ENCODE data around the gene NUMBL.

Gene NUMBL

GRCh38 chr19:40726279-40726678, 35.8 kb upstream of the NUMBL start:
- Histone ChIP-seq H2BK12ac (ENCODE audit: low read length in 2 of 2) (no peak overlapping the region), H3K4me1 (ENCODE audit: control insufficient read depth, insufficient read depth, low read depth, low read length) (peaks cover 4% of the 10 kb centered on the region), H2BK120ac (ENCODE audit: low read depth, low read length) (no peak overlapping the region), H3K4ac (ENCODE audit: low read depth in 1 of 2, low read length in 2 of 2) (no peak overlapping the region), H3K27ac (ENCODE audit: low read length, poor library complexity, severe bottlenecking) (no peak overlapping the region), H3K9me3 (ENCODE audit: control insufficient read depth, low read length) (no peaks in the 10 kb centered on the region), H3K36me3 (ENCODE audit: control insufficient read depth in 1 of 2, insufficient read depth in 2 of 2, low read depth in 1 of 2, low read length in 2 of 2) (peaks cover 50 to 66% of the 10 kb centered on the region in 2 experiments), H4K91ac (ENCODE audit: low read length) (no peak overlapping the region), H2BK15ac (ENCODE audit: low read depth, poor library complexity, severe bottlenecking) (no peak overlapping the region), H2AFZ (ENCODE audit: low read depth, low read length) (no peak overlapping the region), H3K4me2 (ENCODE audit: low read length, poor library complexity, severe bottlenecking) (no peak overlapping the region), H3K18ac (ENCODE audit: low read depth in 1 of 2, low read length in 2 of 2) (no peak overlapping the region), H3K23ac (ENCODE audit: low read length in 2 of 2) (no peak overlapping the region), H3K9ac (ENCODE audit: low read length) (no peak overlapping the region), H2AK5ac (ENCODE audit: low read length, severe bottlenecking) (no peak overlapping the region), H3K14ac (ENCODE audit: low read length in 2 of 2) (no peak overlapping the region), H4K8ac (ENCODE audit: low read length) (no peak overlapping the region), H3K4me3 (ENCODE audit: insufficient read depth in 1 of 2, low read depth in 1 of 2, low read length in 2 of 2) (no peak overlapping the region), H3K27me3 (ENCODE audit: control insufficient read depth in 1 of 2, insufficient read depth in 1 of 2, low read length in 2 of 2) (no peaks in the 10 kb centered on the region), H2BK5ac (ENCODE audit: low read depth, low read length, poor library complexity, severe bottlenecking) (no peak overlapping the region), H3K79me1 (replicated peaks; ENCODE audit: low read length, poor library complexity, severe bottlenecking) (peaks cover 26% of the 10 kb centered on the region)
- 99% methylated on average over 4 of the region's 4 CpGs for WGBS
- DNase-seq = peak; percentile 36

- H3K4ac ChIP-seq (ENCODE audit: low read depth in 1 of 2, low read length in 2 of 2) = no peak overlapping the region
- H2BK120ac ChIP-seq (ENCODE audit: low read depth, low read length) = no peak overlapping the region
- H3K79me1 ChIP-seq (replicated peaks; ENCODE audit: low read length, poor library complexity, severe bottlenecking) = peaks cover 26% of the 10 kb centered on the region
- H3K36me3 ChIP-seq (ENCODE audit: control insufficient read depth in 1 of 2, insufficient read depth in 2 of 2, low read depth in 1 of 2, low read length in 2 of 2) = peaks cover 40 to 53% of the 10 kb centered on the region in 2 experiments
- no peak overlapping the region for H2BK15ac ChIP-seq (ENCODE audit: low read depth, poor library complexity, severe bottlenecking)
- no peak overlapping the region for H2BK12ac ChIP-seq (ENCODE audit: low read length in 2 of 2)
- no peak overlapping the region for H3K4me2 ChIP-seq (ENCODE audit: low read length, poor library complexity, severe bottlenecking)
- no peak overlapping the region for H3K14ac ChIP-seq (ENCODE audit: low read length in 2 of 2)
- no peaks in the 10 kb centered on the region for H3K9me3 ChIP-seq (ENCODE audit: control insufficient read depth, low read length)
- no peaks in the 10 kb centered on the region for H3K27me3 ChIP-seq (ENCODE audit: control insufficient read depth in 1 of 2, insufficient read depth in 1 of 2, low read length in 2 of 2)
- H3K23ac ChIP-seq (ENCODE audit: low read length in 2 of 2) = no peak overlapping the region
- no peak overlapping the region for H3K18ac ChIP-seq (ENCODE audit: low read depth in 1 of 2, low read length in 2 of 2)
- no peak overlapping the region for H4K8ac ChIP-seq (ENCODE audit: low read length)
- peak overlapping the region; percentile 36 for H3K9ac ChIP-seq (ENCODE audit: low read length)
- no peak for DNase-seq
- H3K27ac ChIP-seq (ENCODE audit: low read length, poor library complexity, severe bottlenecking) = no peak overlapping the region
- no peak overlapping the region for H2AK5ac ChIP-seq (ENCODE audit: low read length, severe bottlenecking)
- H2BK5ac ChIP-seq (ENCODE audit: low read depth, low read length, poor library complexity, severe bottlenecking) = no peak overlapping the region
- 95% methylated on average over 3 of the region's 3 CpGs for WGBS
- H2AFZ ChIP-seq (ENCODE audit: low read depth, low read length) = no peak overlapping the region
- H3K4me1 ChIP-seq (ENCODE audit: control insufficient read depth, insufficient read depth, low read depth, low read length) = peaks cover 10% of the 10 kb centered on the region
- no peak overlapping the region for H4K91ac ChIP-seq (ENCODE audit: low read length)
- no peak overlapping the region for H3K4me3 ChIP-seq (ENCODE audit: insufficient read depth in 1 of 2, low read depth in 1 of 2, low read length in 2 of 2)
Measured at GRCh38 chr19:40724855-40725254, 34.4 kb upstream of the NUMBL start.

GRCh38 chr19:40724315-40724714, 33.9 kb upstream of the NUMBL start:
- Histone ChIP-seq H4K91ac (ENCODE audit: low read length) (no peak overlapping the region), H3K4me1 (ENCODE audit: control insufficient read depth, insufficient read depth, low read depth, low read length) (peaks cover 14% of the 10 kb centered on the region), H2AK5ac (ENCODE audit: low read length, severe bottlenecking) (no peak overlapping the region), H2AFZ (ENCODE audit: low read depth, low read length) (no peak overlapping the region), H3K9ac (ENCODE audit: low read length) (no peak overlapping the region), H3K14ac (ENCODE audit: low read length in 2 of 2) (no peak overlapping the region), H3K4me2 (ENCODE audit: low read length, poor library complexity, severe bottlenecking) (no peak overlapping the region), H3K36me3 (ENCODE audit: control insufficient read depth in 1 of 2, insufficient read depth in 2 of 2, low read depth in 1 of 2, low read length in 2 of 2) (peaks cover 35 to 47% of the 10 kb centered on the region in 2 experiments), H2BK120ac (ENCODE audit: low read depth, low read length) (no peak overlapping the region), H3K9me3 (ENCODE audit: control insufficient read depth, low read length) (no peaks in the 10 kb centered on the region), H2BK5ac (ENCODE audit: low read depth, low read length, poor library complexity, severe bottlenecking) (no peak overlapping the region), H2BK12ac (ENCODE audit: low read length in 2 of 2) (no peak overlapping the region), H3K27me3 (ENCODE audit: control insufficient read depth in 1 of 2, insufficient read depth in 1 of 2, low read length in 2 of 2) (no peaks in the 10 kb centered on the region), H3K4ac (ENCODE audit: low read depth in 1 of 2, low read length in 2 of 2) (no peak overlapping the region), H2BK15ac (ENCODE audit: low read depth, poor library complexity, severe bottlenecking) (no peak overlapping the region), H3K4me3 (ENCODE audit: insufficient read depth in 1 of 2, low read depth in 1 of 2, low read length in 2 of 2) (no peak overlapping the region), H4K8ac (ENCODE audit: low read length) (no peak overlapping the region), H3K27ac (ENCODE audit: low read length, poor library complexity, severe bottlenecking) (no peak overlapping the region), H3K18ac (ENCODE audit: low read depth in 1 of 2, low read length in 2 of 2) (no peak overlapping the region), H3K79me1 (replicated peaks; ENCODE audit: low read length, poor library complexity, severe bottlenecking) (peaks cover 26% of the 10 kb centered on the region), H3K23ac (ENCODE audit: low read length in 2 of 2) (no peak overlapping the region)
- DNase-seq = no peak
- 100% methylated on average over 4 of the region's 4 CpGs for WGBS

- H2AK5ac ChIP-seq (ENCODE audit: low read length, severe bottlenecking) = no peak overlapping the region
- H3K9ac ChIP-seq (ENCODE audit: low read length) = no peak overlapping the region
- no peak overlapping the region for H3K23ac ChIP-seq (ENCODE audit: low read length in 2 of 2)
- H3K79me1 ChIP-seq (replicated peaks; ENCODE audit: low read length, poor library complexity, severe bottlenecking) = peaks cover 24% of the 10 kb centered on the region
- peaks cover 31 to 44% of the 10 kb centered on the region in 2 experiments for H3K36me3 ChIP-seq (ENCODE audit: control insufficient read depth in 1 of 2, insufficient read depth in 2 of 2, low read depth in 1 of 2, low read length in 2 of 2)
- 92% methylated on average over 4 of the region's 5 CpGs for WGBS
- H2BK15ac ChIP-seq (ENCODE audit: low read depth, poor library complexity, severe bottlenecking) = no peak overlapping the region
- H3K9me3 ChIP-seq (ENCODE audit: control insufficient read depth, low read length) = no peaks in the 10 kb centered on the region
- H2AFZ ChIP-seq (ENCODE audit: low read depth, low read length) = no peak overlapping the region
- H3K4ac ChIP-seq (ENCODE audit: low read depth in 1 of 2, low read length in 2 of 2) = no peak overlapping the region
- no peaks in the 10 kb centered on the region for H3K27me3 ChIP-seq (ENCODE audit: control insufficient read depth in 1 of 2, insufficient read depth in 1 of 2, low read length in 2 of 2)
- H3K4me2 ChIP-seq (ENCODE audit: low read length, poor library complexity, severe bottlenecking) = no peak overlapping the region
- no peak overlapping the region for H3K14ac ChIP-seq (ENCODE audit: low read length in 2 of 2)
- H3K4me3 ChIP-seq (ENCODE audit: insufficient read depth in 1 of 2, low read depth in 1 of 2, low read length in 2 of 2) = no peak overlapping the region
- H3K4me1 ChIP-seq (ENCODE audit: control insufficient read depth, insufficient read depth, low read depth, low read length) = peaks cover 15% of the 10 kb centered on the region
- no peak overlapping the region for H2BK5ac ChIP-seq (ENCODE audit: low read depth, low read length, poor library complexity, severe bottlenecking)
- no peak for DNase-seq
- no peak overlapping the region for H3K18ac ChIP-seq (ENCODE audit: low read depth in 1 of 2, low read length in 2 of 2)
- H4K8ac ChIP-seq (ENCODE audit: low read length) = no peak overlapping the region
- H2BK120ac ChIP-seq (ENCODE audit: low read depth, low read length) = no peak overlapping the region
- no peak overlapping the region for H2BK12ac ChIP-seq (ENCODE audit: low read length in 2 of 2)
- no peak overlapping the region for H3K27ac ChIP-seq (ENCODE audit: low read length, poor library complexity, severe bottlenecking)
- no peak overlapping the region for H4K91ac ChIP-seq (ENCODE audit: low read length)
Measured at GRCh38 chr19:40723661-40724254, 33.3 kb upstream of the NUMBL start.

Data from mesenchymal stem cell (in vitro differentiated cells and primary cell).